NCI-H1092 treated with DMSO at 0.1 percent for 48 hours (cell line): Measurements from ENCODE around the gene SINHCAF.
"Not testable (repeated sequence)": the region's sequence is repeated elsewhere in the genome, so short reads cannot be mapped to it uniquely, and the experiment has no call there.

Experiments
- DNase-seq: peaks from one replicate; lab custom pipeline; 2025; lab: John Stamatoyannopoulos, UW

SINHCAF gene

DNA sequence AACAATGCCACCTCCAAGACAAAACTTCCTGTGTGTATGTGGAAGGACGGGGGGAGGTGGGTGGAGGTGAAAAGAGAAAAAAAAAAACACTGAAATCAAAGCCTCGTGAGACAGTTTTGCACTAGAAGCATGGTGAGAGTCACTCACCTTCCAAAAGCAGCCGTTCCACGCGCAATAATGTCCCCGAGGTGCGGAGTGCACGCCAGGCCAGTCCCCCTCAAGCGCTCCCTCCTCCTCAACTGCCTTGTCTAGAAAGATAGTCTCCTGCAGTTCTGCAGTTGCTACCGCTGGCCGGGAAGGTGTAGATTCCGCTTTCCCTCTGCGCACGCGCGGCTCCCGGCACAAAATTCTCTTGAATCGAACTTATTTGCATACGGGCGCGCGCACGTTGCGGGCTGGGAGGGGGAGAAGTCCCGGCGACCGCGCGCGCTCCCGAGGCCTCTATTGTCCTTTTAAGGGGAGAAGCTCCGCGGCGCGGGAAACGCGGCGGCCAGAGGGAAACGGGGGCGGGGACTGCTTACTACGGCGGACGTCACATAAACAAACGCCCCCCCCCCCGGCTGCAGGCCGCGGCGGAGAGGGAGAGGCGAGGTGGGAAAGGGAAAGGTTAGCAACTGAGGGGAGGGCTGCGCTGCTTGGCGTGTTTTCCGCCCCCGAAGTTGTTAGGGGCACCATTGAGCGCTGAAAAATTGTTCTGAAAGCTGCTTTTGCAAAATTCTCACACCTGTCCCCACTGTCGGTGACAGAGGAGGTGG is at the start of gene SINHCAF:
TSS of gene SINHCAF (minus strand) at position 274 of the 755 bp plus-strand sequence. CDS start 27,946 bp downstream, outside the sequence.
- peak; percentile 99 for DNase-seq

- not testable (repeated sequence) for DNase-seq
Observed at GRCh38 chr12:31375422-31375821, 49.5 kb upstream of the SINHCAF start.

DNA sequence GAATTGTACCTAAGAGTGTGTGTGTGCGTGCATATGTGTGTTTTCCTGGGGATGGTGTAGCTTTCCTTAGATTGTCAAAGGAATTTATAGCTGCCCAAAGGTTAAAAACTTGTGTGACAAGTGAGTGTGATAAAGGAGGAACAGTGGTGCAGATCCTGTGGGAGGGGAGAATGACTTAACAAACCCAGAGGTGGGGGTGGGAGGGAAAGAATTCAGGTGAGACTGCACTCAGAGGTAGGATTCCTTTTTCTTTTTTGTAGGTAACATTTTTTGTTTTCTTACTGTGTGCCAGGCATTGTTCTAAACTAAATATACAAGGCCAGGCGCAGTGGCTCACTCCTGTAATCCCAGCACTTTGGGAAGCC is 45.3 kb upstream of the SINHCAF start:
- DNase-seq: no peak

DNA sequence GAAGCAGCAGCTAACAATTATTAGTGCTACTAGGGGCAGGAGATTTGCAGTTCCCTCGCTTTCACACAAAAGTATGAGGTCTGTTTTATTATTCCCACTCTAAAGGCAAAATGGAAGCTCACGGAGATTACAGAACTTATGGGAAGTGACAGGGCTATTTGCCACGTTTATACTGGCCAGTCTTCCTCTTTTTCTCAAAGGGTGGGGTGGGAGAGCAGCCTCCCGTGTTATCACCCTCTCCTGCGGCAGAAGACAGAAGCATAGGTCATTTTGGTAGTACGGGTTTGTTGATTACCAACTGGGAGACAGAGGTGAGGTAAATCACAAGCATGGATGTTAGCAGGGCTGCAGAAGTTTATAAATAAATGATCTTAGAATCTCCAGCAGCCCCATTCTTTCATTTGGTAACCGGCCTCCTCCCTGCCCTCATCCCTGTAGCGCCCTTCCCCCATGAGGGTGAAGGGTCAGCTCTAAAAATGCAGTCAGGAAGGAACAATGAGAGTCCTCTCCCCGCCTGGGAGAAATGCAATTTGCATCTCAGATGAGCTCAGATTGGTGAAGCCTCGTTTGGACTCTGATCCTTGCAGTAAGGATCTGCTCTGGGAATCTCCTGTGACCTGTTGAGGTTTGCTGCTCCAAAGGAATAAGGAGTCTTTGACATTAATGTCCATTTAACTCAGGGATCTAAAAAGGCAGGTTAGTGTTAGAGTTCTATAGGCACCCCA is 44.7 kb upstream of the SINHCAF start:
- no peak for DNase-seq

GRCh38 chr12:31369712-31370521 is 44.0 kb upstream of the SINHCAF start:
- no peak for DNase-seq

DNA sequence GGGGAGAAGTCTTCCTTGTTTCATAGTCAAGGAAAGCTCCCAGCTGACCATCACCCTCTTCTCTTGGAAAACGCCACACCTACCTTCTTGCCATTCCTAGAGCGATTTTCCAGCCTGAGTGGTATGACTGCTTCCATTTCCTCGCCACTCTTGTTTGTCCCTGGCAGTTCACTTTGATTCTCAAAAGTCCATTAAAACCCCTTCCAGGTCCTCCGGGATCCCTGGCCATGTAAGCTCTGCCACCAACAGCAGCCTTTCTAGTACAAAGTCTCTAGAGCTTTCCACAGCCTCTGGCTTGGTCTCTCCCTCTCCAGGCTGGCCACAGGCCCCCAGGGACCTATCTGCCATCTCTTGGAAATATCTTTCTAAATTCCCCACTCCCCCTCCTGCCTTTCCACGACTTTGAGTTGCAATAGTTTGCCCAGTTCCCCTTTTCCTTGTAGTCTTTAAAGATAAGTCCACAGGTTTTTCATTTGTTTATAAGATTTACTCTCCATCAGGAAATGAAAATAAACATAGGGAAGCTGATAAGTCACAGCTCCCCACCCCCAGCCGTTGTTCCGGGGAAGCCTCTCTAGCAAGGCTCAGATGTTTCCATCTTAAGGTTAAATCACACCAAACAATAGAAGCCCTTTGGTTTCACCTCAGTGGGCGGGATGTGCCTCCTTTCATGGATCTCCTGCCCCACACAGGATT is 42.9 kb upstream of the SINHCAF start:
- DNase-seq: no peak

GRCh38 chr12:31366104-31366621 is 40.2 kb upstream of the SINHCAF start:
- no peak for DNase-seq

DNA sequence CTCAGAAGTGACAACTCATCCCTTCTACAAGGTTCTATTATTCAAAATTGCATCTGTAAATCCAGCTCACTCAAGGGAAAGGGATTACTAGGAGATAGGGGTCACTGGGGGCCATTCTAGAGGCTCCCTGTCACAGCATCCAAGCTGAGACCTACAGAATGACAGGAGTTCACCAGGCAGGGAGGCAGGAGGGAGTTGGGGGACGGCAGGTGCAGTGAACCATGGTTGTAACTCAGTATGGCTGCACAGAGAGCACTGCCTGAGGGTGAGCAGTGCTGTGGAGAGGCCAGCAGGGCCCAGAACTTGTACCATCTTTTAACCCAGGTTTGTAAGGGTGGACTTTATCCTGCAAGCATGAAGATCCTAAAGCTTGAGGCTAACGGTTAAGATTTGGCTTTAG is 37.9 kb upstream of the SINHCAF start:
- DNase-seq: no peak

GRCh38 chr12:31363416-31363809 is 37.5 kb upstream of the SINHCAF start:
- DNase-seq: no peak

DNA sequence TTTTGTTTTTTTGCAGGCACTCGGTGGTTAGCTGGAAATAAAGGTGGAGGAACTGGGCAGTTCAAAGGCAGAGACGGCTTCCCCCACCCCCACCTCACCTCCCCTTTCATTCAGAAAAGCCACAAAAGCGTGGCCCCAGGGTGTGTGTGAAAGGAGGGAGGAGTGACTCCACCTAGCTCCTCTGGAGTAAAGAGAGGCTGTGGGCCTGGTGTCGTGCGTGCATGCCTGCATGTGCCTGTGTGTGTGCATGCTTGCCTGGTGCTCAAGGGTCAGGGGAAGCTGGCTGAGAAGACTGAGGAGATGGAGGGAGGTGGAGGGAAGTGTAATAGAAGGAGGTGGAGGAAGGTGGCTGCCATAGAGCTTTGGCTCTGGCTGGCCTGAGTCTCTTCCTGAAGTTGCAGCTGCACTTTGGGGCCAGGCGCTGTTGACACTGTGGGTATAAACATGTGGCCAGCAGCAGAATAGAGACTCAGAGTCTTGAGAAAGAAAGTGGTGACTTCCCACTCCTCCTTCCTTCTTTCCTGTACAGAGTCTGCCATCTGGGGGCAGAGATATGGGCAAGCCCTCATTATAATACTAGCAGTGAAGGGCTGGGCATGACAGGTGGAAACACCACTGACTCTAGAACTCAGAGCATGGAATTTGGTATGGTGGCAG is 36.9 kb upstream of the SINHCAF start:
- DNase-seq: no peak

DNA sequence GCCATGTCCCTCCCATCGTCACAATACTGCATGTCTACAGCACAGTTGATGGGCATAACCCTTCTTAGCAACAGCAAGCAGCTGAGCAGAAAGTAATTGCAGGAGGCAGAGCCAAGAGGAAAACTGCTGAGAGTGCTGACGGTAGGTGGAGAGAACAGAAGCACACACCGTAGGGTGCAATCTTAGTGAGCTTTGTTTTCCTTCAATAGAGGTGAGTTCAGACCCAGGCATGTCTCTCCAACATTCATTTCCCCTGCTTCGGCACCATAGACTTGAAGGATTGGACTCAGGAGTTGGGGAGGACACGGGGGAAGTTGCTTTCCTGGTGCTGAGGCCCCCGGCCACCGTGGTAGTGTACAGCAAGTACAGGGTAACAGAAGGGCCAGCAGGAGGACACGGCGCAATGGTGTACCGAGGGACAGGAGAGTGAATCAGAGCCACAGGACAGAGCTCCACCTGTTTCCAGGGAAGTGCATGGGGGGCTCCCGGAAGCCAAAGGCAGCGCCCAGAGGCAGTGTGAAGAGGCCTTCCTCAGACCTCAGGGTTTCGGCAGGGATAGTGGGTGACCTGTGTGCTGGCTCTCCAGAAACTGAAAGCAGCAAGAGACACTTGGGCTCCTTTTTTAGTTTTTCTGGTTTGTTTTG is 36.3 kb upstream of the SINHCAF start:
- DNase-seq: peak; percentile 21

DNA sequence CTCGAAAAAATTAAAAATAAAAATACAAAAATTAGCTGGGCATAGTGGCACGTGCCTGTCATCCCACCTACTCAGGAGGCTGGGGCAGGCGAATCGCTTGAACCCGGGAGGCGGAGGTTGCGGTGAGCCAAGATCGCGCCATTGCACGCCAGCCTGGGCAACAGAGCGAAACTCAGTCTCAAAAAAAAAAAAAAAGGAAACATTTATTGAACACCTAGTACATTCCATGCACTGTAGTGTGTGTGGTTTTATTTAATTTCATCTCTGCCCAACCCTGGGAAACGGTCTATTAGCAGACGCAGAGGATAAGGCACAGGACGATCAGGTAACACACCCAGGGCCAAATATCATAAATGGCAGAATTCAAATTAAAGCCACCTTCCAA is 35.8 kb upstream of the SINHCAF start:
- no peak for DNase-seq

- DNase-seq: no peak
Observed at GRCh38 chr12:31355747-31356107, 29.8 kb upstream of the SINHCAF start.

GRCh38 chr12:31353750-31354708 is 28.1 kb upstream of the SINHCAF start:
- DNase-seq: peak; percentile 32

GRCh38 chr12:31346267-31346666 is 20.3 kb upstream of the SINHCAF start:
- no peak for DNase-seq

DNA sequence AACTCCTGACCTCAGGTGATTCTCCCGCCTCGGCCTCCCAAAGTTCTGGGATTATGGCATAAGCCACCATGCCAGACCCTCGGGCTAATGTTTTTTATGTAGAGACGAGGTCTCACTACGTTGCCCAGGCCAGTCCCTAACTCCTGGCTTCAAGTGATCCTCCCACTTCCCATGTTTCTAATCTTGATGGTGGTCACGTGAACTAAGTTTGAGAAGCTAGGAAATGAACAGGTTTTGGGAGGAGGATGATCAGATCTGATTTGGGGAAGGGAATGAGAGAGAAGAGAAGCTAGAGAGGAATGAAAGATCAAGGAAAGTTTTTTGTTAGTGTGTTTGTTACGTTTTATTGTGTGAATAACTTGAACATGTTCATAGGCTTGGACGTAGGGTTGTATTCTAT is 17.2 kb upstream of the SINHCAF start:
- DNase-seq: no peak

- no peak for DNase-seq
Observed at GRCh38 chr12:31342286-31342685, 16.3 kb upstream of the SINHCAF start.

- no peak for DNase-seq
Observed at GRCh38 chr12:31339831-31340622, 14.1 kb upstream of the SINHCAF start.

- DNase-seq: no peak
Observed at GRCh38 chr12:31337952-31338351, 12.0 kb upstream of the SINHCAF start.
